ENCODE measurements around the gene TNF.

Gene TNF

DNA sequence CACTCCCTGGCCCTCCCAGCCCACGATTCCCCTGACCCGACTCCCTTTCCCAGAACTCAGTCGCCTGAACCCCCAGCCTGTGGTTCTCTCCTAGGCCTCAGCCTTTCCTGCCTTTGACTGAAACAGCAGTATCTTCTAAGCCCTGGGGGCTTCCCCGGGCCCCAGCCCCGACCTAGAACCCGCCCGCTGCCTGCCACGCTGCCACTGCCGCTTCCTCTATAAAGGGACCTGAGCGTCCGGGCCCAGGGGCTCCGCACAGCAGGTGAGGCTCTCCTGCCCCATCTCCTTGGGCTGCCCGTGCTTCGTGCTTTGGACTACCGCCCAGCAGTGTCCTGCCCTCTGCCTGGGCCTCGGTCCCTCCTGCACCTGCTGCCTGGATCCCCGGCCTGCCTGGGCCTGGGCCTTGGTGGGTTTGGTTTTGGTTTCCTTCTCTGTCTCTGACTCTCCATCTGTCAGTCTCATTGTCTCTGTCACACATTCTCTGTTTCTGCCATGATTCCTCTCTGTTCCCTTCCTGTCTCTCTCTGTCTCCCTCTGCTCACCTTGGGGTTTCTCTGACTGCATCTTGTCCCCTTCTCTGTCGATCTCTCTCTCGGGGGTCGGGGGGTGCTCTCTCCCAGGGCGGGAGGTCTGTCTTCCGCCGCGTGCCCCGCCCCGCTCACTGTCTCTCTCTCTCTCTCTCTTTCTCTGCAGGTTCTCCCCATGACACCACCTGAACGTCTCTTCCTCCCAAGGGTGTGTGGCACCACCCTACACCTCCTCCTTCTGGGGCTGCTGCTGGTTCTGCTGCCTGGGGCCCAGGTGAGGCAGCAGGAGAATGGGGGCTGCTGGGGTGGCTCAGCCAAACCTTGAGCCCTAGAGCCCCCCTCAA, 3.1 kb upstream of the TNF start, which contains the start of gene LTA:
Gene LTA, plus strand, starts transcription at position 249 of the 871 bp plus-strand sequence. Its CDS starts 454 bp downstream, at position 703.
- in situ Hi-C loops (cut with MboI; ENCODE audit: low sequenced_read_pairs) = no loop called here

DNA sequence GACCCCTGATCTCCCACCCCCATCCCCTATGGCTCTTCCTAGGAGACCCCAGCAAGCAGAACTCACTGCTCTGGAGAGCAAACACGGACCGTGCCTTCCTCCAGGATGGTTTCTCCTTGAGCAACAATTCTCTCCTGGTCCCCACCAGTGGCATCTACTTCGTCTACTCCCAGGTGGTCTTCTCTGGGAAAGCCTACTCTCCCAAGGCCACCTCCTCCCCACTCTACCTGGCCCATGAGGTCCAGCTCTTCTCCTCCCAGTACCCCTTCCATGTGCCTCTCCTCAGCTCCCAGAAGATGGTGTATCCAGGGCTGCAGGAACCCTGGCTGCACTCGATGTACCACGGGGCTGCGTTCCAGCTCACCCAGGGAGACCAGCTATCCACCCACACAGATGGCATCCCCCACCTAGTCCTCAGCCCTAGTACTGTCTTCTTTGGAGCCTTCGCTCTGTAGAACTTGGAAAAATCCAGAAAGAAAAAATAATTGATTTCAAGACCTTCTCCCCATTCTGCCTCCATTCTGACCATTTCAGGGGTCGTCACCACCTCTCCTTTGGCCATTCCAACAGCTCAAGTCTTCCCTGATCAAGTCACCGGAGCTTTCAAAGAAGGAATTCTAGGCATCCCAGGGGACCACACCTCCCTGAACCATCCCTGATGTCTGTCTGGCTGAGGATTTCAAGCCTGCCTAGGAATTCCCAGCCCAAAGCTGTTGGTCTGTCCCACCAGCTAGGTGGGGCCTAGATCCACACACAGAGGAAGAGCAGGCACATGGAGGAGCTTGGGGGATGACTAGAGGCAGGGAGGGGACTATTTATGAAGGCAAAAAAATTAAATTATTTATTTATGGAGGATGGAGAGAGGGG, 1.9 kb upstream of the TNF start:
- in situ Hi-C loops (cut with MboI; ENCODE audit: low sequenced_read_pairs) = no loop called here

GRCh38 chr6:31574106-31575061, 981 bp upstream of the TNF start:
- in situ Hi-C loops (cut with MboI; ENCODE audit: low sequenced_read_pairs) = no loop called here

DNA sequence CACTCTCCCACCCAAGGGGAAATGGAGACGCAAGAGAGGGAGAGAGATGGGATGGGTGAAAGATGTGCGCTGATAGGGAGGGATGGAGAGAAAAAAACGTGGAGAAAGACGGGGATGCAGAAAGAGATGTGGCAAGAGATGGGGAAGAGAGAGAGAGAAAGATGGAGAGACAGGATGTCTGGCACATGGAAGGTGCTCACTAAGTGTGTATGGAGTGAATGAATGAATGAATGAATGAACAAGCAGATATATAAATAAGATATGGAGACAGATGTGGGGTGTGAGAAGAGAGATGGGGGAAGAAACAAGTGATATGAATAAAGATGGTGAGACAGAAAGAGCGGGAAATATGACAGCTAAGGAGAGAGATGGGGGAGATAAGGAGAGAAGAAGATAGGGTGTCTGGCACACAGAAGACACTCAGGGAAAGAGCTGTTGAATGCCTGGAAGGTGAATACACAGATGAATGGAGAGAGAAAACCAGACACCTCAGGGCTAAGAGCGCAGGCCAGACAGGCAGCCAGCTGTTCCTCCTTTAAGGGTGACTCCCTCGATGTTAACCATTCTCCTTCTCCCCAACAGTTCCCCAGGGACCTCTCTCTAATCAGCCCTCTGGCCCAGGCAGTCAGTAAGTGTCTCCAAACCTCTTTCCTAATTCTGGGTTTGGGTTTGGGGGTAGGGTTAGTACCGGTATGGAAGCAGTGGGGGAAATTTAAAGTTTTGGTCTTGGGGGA, 754 bp downstream of the TNF start:
- in situ Hi-C loops (cut with MboI; ENCODE audit: low sequenced_read_pairs) = no loop called here

- in situ Hi-C loops (cut with MboI; ENCODE audit: low sequenced_read_pairs) = no loop called here
These were observed 1.7 kb downstream of the TNF start for GRCh38 chr6:31576897-31577578.

DNA sequence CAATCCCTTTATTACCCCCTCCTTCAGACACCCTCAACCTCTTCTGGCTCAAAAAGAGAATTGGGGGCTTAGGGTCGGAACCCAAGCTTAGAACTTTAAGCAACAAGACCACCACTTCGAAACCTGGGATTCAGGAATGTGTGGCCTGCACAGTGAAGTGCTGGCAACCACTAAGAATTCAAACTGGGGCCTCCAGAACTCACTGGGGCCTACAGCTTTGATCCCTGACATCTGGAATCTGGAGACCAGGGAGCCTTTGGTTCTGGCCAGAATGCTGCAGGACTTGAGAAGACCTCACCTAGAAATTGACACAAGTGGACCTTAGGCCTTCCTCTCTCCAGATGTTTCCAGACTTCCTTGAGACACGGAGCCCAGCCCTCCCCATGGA, 2.2 kb downstream of the TNF start:
- in situ Hi-C loops (cut with MboI; ENCODE audit: low sequenced_read_pairs) = no loop called here

- in situ Hi-C loops (cut with MboI; ENCODE audit: low sequenced_read_pairs) = no loop called here
These were observed 3.1 kb downstream of the TNF start for GRCh38 chr6:31578184-31579118.

DNA sequence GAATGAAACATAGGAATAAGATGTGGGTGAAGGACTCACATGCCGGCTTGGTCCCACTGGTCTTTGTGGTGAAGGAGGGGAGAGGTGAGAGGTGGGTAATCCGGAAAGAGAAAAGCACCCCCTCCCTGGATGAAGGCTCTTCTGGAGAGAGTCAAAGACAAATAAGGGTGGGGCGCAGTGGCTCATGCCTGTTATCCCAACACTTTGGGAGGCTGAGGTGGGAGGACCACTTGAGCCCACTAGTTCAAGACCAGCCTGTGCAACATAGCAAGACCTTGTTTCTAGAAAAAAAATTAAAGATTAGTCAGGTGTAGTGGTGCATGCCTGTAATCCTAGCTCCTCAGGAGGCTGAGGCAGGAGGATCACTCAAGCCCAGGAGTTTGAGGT, 3.7 kb downstream of the TNF start:
- in situ Hi-C loops (cut with MboI; ENCODE audit: low sequenced_read_pairs) = no loop called here

GRCh38 chr6:31579546-31580437, 4.4 kb downstream of the TNF start:
- in situ Hi-C loops (cut with MboI; ENCODE audit: low sequenced_read_pairs) = no loop called here

- in situ Hi-C loops (cut with MboI; ENCODE audit: low sequenced_read_pairs) = no loop called here
These were observed 5.0 kb downstream of the TNF start for GRCh38 chr6:31580438-31580740.

DNA sequence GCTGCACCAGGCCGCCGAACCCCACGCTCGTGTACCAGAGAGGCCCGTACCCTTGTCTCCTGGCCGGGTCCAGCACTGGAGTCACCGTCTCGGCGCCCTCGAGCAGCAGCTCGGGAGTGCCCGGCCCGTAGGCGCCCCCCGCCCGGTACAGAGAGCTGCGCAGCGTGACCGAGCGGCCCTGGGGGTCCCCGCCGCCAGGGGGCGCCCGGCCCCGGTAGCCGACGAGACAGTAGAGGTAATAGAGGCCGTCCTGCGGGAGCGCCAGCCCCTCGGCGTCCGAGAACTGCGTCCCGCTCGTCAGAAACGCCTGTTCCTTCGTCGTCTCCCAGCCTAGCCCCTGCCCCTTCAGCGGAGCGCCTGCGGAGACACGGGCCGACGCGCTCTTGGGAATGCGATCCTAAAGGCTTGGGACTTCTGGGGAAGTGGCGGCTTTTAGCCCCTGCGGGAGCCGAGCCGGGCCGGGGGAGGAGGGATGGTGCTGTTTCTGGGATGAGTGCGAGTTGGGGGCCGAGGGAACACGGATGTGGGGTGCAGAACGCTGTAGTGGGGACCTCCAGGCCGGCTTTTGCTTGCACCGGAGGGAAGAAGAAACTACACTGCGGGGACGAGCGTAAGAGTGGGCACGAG, 5.6 kb downstream of the TNF start:
- in situ Hi-C loops (cut with MboI; ENCODE audit: low sequenced_read_pairs) = no loop called here

DNA sequence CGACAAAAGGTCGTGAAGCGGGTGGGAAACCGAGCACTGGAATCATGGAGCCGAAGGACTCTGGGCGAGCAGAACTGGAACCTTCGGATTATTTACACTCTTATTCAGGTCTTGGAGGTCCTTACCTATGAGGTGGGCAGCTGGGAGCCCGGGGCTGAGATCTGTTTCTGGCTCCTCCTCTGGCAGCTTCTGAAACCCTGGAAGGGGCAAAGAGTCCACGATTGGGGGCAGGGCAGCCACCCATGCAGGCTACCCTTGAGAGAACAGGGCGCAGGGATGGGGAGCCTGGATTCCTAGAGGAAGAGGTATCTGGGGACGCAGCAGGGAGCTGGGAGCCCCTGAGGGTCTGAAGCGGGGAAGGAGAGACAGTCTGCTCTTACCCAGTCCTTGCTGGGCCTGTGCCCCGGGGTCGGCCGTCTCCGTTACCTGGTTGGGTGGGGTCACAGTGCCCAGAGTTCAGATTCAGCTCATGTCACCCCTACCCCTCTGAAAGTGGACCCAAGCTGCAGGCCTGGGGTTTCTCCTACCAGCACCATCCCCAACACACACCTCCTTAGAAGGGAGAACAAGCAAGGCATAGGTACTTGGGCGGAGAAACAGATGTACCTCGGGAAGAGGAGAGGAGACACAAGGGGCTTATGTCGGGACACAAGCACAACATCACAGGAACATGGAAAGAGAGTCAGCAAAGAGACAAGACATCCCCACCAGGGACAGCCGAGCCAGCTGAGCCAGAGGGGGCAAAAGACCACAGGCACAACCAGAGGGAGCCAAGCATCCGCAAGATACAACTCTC, 6.3 kb downstream of the TNF start:
- in situ Hi-C loops (cut with MboI; ENCODE audit: low sequenced_read_pairs) = no loop called here

GRCh38 chr6:31582230-31582643, 6.9 kb downstream of the TNF start, which contains the start of gene LTB:
TSS of gene LTB (minus strand) at chr6:31582424. CDS start at chr6:31582417, 7 bp downstream.
- in situ Hi-C loops (cut with MboI; ENCODE audit: low sequenced_read_pairs) = no loop called here

DNA sequence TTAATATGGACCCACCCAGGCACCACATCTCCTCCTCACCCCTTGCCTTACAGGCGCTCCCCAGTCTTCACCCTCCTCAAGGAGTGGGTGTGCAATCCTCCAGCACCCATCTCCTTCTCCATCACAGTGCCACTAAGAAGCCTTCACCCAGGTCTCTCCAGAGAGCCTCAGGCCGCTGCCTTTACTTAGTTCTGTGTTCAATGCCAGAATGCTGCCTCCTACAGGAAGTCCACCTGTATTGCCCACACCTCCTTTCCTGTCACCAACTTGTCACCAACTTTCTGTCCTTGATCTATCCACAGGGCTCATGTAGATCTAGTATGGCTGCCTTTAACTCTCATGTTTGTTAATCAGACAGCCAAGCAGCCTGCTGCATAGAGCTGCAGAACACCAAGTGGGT, 10.1 kb downstream of the TNF start:
- in situ Hi-C loops (cut with MboI; ENCODE audit: low sequenced_read_pairs) = no loop called here

DNA sequence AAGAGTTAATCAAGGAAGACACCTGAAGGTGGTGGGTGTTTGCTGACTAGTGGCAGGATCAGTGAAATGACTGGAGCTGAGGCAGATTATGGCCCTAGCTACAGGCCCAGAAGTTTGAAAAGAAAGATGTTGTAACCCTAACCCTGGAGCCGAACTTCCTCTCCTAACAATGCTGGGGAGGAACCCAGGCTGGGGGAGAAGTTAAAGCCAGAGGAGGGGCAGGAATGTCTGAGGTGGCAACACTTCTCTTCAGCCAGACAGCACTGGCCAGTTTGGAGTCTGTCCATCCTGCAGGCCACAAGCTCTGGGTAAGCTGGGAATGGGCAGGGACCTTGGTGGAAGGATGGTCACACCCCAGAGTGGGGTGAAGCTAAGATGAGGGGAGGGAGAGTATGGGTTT, 10.6 kb downstream of the TNF start, which contains the start of gene LST1:
Gene LST1, plus strand, starts transcription at position 270 of the 400 bp plus-strand sequence. CDS start 1,023 bp downstream, outside the sequence.
- in situ Hi-C loops (cut with MboI; ENCODE audit: low sequenced_read_pairs) = no loop called here
